Measurements from ENCODE around the gene TRAM2. TPM values are rescaled to one million over a fixed set of nuclear protein-coding genes. Genes with fewer than 3 reads are reported as not detected.

TRAM2 gene
- total and polyA plus RNA-seq, 8 donors = 1.9 to 11.2 (median 5.0) TPM

GRCh38 chr6:52533491-52533890 lies 43.4 kb downstream of the TRAM2 start:
- ATAC-seq (no peak), FAIRE-seq (no peak), DNase-seq (no peak)
- Histone ChIP-seq H3K27me3 (no peaks in the 10 kb centered on the region), H3K9me3 (no peaks in the 10 kb centered on the region), H3K4me1 (no peaks in the 10 kb centered on the region), H3K4me3 (no peak overlapping the region), H3K36me3 (no peaks in the 10 kb centered on the region), H3K27ac (no peak overlapping the region)
- TF ChIP-seq CTCF (IDR thresholded peaks at IDR 0.05) = no peak
- WGBS, 2 donors = 95 to 100% methylated on average over 2 of the region's 2 CpGs
- intact Hi-C loops (cut with DNase I) = no loop called here

GRCh38 chr6:52532457-52532856 lies 44.4 kb downstream of the TRAM2 start:
- Histone ChIP-seq H3K9me3 (no peaks in the 10 kb centered on the region), H3K4me1 (no peaks in the 10 kb centered on the region), H3K36me3 (no peaks in the 10 kb centered on the region), H3K4me3 (no peak overlapping the region), H3K27ac (no peak overlapping the region), H3K27me3 (no peaks in the 10 kb centered on the region)
- FAIRE-seq (no peak), DNase-seq (no peak), ATAC-seq (no peak)
- intact Hi-C loops (cut with DNase I) = no loop called here
- TF ChIP-seq CTCF (IDR thresholded peaks at IDR 0.05) = no peak
- 70 to 73% methylated on average over 2 of the region's 2 CpGs for WGBS, 2 donors

GRCh38 chr6:52531834-52532233 lies 45.0 kb downstream of the TRAM2 start:
- DNase-seq (no peak), FAIRE-seq (no peak), ATAC-seq (no peak)
- no peak overlapping the region for H3K27ac ChIP-seq
- H3K4me3 ChIP-seq = no peak overlapping the region
- no peak for TF ChIP-seq CTCF (IDR thresholded peaks at IDR 0.05)
- no peaks in the 10 kb centered on the region for H3K36me3 ChIP-seq
- intact Hi-C loops (cut with DNase I) = no loop called here
- H3K27me3 ChIP-seq = no peaks in the 10 kb centered on the region
- H3K9me3 ChIP-seq = no peaks in the 10 kb centered on the region
- WGBS, 2 donors = 94 to 97% methylated on average over 1 of the region's 1 CpG
- H3K4me1 ChIP-seq = no peaks in the 10 kb centered on the region

- ATAC-seq (no peak), DNase-seq (no peak), FAIRE-seq (no peak)
- Histone ChIP-seq H3K27ac (no peak overlapping the region), H3K4me3 (no peak overlapping the region), H3K4me1 (no peaks in the 10 kb centered on the region), H3K9me3 (no peaks in the 10 kb centered on the region), H3K36me3 (no peaks in the 10 kb centered on the region), H3K27me3 (no peaks in the 10 kb centered on the region)
- TF ChIP-seq CTCF (IDR thresholded peaks at IDR 0.05) = no peak
- intact Hi-C loops (cut with DNase I) = no loop called here
- WGBS, 2 donors = 93 to 94% methylated on average over 4 of the region's 4 CpGs
Measured at GRCh38 chr6:52531396-52531795, 45.5 kb downstream of the TRAM2 start.

- Histone ChIP-seq H3K4me3 (no peak overlapping the region), H3K9me3 (no peaks in the 10 kb centered on the region), H3K36me3 (no peaks in the 10 kb centered on the region), H3K27ac (no peak overlapping the region), H3K4me1 (no peaks in the 10 kb centered on the region), H3K27me3 (no peaks in the 10 kb centered on the region)
- 95 to 96% methylated on average over 10 of the region's 10 CpGs for WGBS, 2 donors
- FAIRE-seq = no peak
- intact Hi-C loops (cut with DNase I) = no loop called here
- no peak for DNase-seq
- no peak for TF ChIP-seq CTCF (IDR thresholded peaks at IDR 0.05)
- ATAC-seq = no peak
Measured at GRCh38 chr6:52530351-52530750, 46.5 kb downstream of the TRAM2 start.
